ENCODE results near the gene PC.
A peak's percentile ranks its signal among the peaks of the same experiment; 100 is the strongest.

Gene PC

GRCh38 chr11:66879000-66879399 is 79.2 kb downstream of the PC start:
- Histone ChIP-seq H2AFZ (no peak overlapping the region), H3K27ac (no peak overlapping the region), H3K9me3 (ENCODE audit: control insufficient read depth, low read length) (no peaks in the 10 kb centered on the region), H3K4me3 (ENCODE audit: low read depth, low read length) (no peak overlapping the region), H3K79me2 (no peaks in the 10 kb centered on the region), H3K9ac (no peak overlapping the region), H3K4me2 (ENCODE audit: low read length) (no peak overlapping the region), H3K4me1 (peaks cover 50% of the 10 kb centered on the region), H3K27me3 (ENCODE audit: control insufficient read depth, insufficient read depth, low read length) (no peaks in the 10 kb centered on the region), H3K36me3 (ENCODE audit: control insufficient read depth, insufficient read depth, low read length) (no peaks in the 10 kb centered on the region)
- TF ChIP-seq CTCF (IDR thresholded peaks at IDR 0.05): no peak

- Histone ChIP-seq H3K27me3 (ENCODE audit: control insufficient read depth, insufficient read depth, low read length) (no peaks in the 10 kb centered on the region), H3K79me2 (no peaks in the 10 kb centered on the region), H3K4me1 (peaks cover 49% of the 10 kb centered on the region), H2AFZ (no peak overlapping the region), H3K9me3 (ENCODE audit: control insufficient read depth, low read length) (no peaks in the 10 kb centered on the region), H3K4me2 (ENCODE audit: low read length) (no peak overlapping the region), H3K27ac (peak overlapping the region; percentile 24), H3K4me3 (ENCODE audit: low read depth, low read length) (no peak overlapping the region), H3K36me3 (ENCODE audit: control insufficient read depth, insufficient read depth, low read length) (no peaks in the 10 kb centered on the region), H3K9ac (no peak overlapping the region)
- TF ChIP-seq CTCF (IDR thresholded peaks at IDR 0.05): no peak
These were observed 79.7 kb downstream of the PC start for GRCh38 chr11:66878474-66878873.

- no peak for TF ChIP-seq CTCF (IDR thresholded peaks at IDR 0.05)
- H3K4me3 ChIP-seq (ENCODE audit: low read depth, low read length): no peak overlapping the region
- H3K4me1 ChIP-seq: peaks cover 46% of the 10 kb centered on the region
- no peak overlapping the region for H3K9ac ChIP-seq
- no peak overlapping the region for H3K4me2 ChIP-seq (ENCODE audit: low read length)
- no peaks in the 10 kb centered on the region for H3K27me3 ChIP-seq (ENCODE audit: control insufficient read depth, insufficient read depth, low read length)
- H3K9me3 ChIP-seq (ENCODE audit: control insufficient read depth, low read length): no peaks in the 10 kb centered on the region
- no peaks in the 10 kb centered on the region for H3K79me2 ChIP-seq
- no peak overlapping the region for H2AFZ ChIP-seq
- H3K27ac ChIP-seq: peak overlapping the region; percentile 24
- H3K36me3 ChIP-seq (ENCODE audit: control insufficient read depth, insufficient read depth, low read length): no peaks in the 10 kb centered on the region
These were observed 80.4 kb downstream of the PC start for GRCh38 chr11:66877588-66878385.

- Histone ChIP-seq H3K4me1 (peaks cover 27% of the 10 kb centered on the region), H3K9ac (no peak overlapping the region), H3K27ac (no peak overlapping the region), H3K27me3 (ENCODE audit: control insufficient read depth, insufficient read depth, low read length) (no peaks in the 10 kb centered on the region), H3K4me3 (ENCODE audit: low read depth, low read length) (no peak overlapping the region), H2AFZ (no peak overlapping the region), H3K9me3 (ENCODE audit: control insufficient read depth, low read length) (no peaks in the 10 kb centered on the region), H3K36me3 (ENCODE audit: control insufficient read depth, insufficient read depth, low read length) (no peaks in the 10 kb centered on the region), H3K4me2 (ENCODE audit: low read length) (no peak overlapping the region), H3K79me2 (no peaks in the 10 kb centered on the region)
- TF ChIP-seq CTCF (IDR thresholded peaks at IDR 0.05): no peak
These were observed 82.8 kb downstream of the PC start for GRCh38 chr11:66875378-66875777.

GRCh38 chr11:66874232-66874631 is 84.0 kb downstream of the PC start:
- Histone ChIP-seq H3K36me3 (ENCODE audit: control insufficient read depth, insufficient read depth, low read length) (no peaks in the 10 kb centered on the region), H3K27ac (no peak overlapping the region), H3K4me3 (ENCODE audit: low read depth, low read length) (no peak overlapping the region), H3K4me1 (peaks cover 24% of the 10 kb centered on the region), H3K9me3 (ENCODE audit: control insufficient read depth, low read length) (no peaks in the 10 kb centered on the region), H3K4me2 (ENCODE audit: low read length) (no peak overlapping the region), H3K27me3 (ENCODE audit: control insufficient read depth, insufficient read depth, low read length) (no peaks in the 10 kb centered on the region), H2AFZ (no peak overlapping the region), H3K79me2 (no peaks in the 10 kb centered on the region), H3K9ac (no peak overlapping the region)
- no peak for TF ChIP-seq CTCF (IDR thresholded peaks at IDR 0.05)

Data from parathyroid adenoma (tissue), 2 donors.